Liver (tissue), 3 donors: Measurements from ENCODE around the gene ANXA6.

ENCODE experiments used
- FOXA1 ChIP-seq: IDR thresholded peaks from 2 replicates; pipeline ENCODE4 v1.6.1; 2016; ENCODE audit warnings: antibody characterized with exemption
- FOXA2 ChIP-seq: IDR thresholded peaks from 2 replicates; pipeline ENCODE4 v1.6.1; 2016; ENCODE audit warnings: antibody characterized with exemption
- HNF4A ChIP-seq, 2 donors: conservative IDR thresholded peaks; 2 replicates each; pipeline ENCODE4 v1.6.1; 2016; ENCODE audit warnings: antibody characterized with exemption in 2 of 2, mild to moderate bottlenecking in 2 of 2
- RAD21 ChIP-seq, 2 donors: IDR thresholded peaks; 2 replicates each; pipeline ENCODE4 v1.6.1; 2016; ENCODE audit warnings: antibody characterized with exemption in 2 of 2, mild to moderate bottlenecking in 2 of 2
- SP1 ChIP-seq: IDR thresholded peaks from 2 replicates; pipeline ENCODE4 v1.6.1; 2018; ENCODE audit warnings: antibody characterized with exemption, mild to moderate bottlenecking
- TAF1 ChIP-seq: conservative IDR thresholded peaks from 2 replicates; pipeline ENCODE4 v1.6.1; 2016; ENCODE audit warnings: antibody characterized with exemption, mild to moderate bottlenecking
- YY1 ChIP-seq: IDR thresholded peaks from 2 replicates; pipeline ENCODE4 v1.6.1; 2016; ENCODE audit warnings: antibody characterized with exemption, mild to moderate bottlenecking
- TF ChIP-seq, protein P1 (sequence below): fragments of 150-350 bp; IDR thresholded peaks from 2 replicates; pipeline ENCODE4 v1.5.1; 2017; ENCODE audit warnings: improper control_type of control experiment, low read depth, low read length; ENCODE audit not compliant: missing input control
- TF ChIP-seq, protein P2 (sequence below): IDR thresholded peaks from 2 replicates; pipeline ENCODE4 v1.6.1; 2016; ENCODE audit warnings: antibody characterized with exemption, mild to moderate bottlenecking
- donor health status: healthy.
- donor health status: healthy.

DNA sequence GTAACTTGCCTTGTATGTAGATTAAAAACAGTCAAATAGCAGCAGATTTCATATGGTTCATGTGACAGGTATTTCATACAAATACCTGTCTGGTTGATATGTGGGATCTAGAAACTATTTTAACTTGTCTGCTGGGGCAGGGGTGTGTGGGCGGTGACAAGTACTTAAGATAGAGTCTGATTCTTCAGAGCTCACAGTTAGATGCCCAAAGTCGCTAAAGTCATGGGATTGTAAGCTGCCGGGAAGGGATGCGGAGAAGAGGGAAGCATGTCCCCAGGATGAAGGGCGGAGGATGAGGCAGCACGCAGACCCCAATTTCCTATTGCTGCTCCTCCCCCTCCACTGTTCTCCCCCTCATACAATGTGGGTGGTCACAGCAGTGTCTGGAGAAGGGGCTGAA, 13.3 kb downstream of the ANXA6 start:
- no peak for TF ChIP-seq FOXA1
- TF ChIP-seq, protein P1, sequence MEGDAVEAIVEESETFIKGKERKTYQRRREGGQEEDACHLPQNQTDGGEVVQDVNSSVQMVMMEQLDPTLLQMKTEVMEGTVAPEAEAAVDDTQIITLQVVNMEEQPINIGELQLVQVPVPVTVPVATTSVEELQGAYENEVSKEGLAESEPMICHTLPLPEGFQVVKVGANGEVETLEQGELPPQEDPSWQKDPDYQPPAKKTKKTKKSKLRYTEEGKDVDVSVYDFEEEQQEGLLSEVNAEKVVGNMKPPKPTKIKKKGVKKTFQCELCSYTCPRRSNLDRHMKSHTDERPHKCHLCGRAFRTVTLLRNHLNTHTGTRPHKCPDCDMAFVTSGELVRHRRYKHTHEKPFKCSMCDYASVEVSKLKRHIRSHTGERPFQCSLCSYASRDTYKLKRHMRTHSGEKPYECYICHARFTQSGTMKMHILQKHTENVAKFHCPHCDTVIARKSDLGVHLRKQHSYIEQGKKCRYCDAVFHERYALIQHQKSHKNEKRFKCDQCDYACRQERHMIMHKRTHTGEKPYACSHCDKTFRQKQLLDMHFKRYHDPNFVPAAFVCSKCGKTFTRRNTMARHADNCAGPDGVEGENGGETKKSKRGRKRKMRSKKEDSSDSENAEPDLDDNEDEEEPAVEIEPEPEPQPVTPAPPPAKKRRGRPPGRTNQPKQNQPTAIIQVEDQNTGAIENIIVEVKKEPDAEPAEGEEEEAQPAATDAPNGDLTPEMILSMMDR: no peak
- TF ChIP-seq TAF1: no peak
- no peak for TF ChIP-seq SP1
- TF ChIP-seq, protein P2, sequence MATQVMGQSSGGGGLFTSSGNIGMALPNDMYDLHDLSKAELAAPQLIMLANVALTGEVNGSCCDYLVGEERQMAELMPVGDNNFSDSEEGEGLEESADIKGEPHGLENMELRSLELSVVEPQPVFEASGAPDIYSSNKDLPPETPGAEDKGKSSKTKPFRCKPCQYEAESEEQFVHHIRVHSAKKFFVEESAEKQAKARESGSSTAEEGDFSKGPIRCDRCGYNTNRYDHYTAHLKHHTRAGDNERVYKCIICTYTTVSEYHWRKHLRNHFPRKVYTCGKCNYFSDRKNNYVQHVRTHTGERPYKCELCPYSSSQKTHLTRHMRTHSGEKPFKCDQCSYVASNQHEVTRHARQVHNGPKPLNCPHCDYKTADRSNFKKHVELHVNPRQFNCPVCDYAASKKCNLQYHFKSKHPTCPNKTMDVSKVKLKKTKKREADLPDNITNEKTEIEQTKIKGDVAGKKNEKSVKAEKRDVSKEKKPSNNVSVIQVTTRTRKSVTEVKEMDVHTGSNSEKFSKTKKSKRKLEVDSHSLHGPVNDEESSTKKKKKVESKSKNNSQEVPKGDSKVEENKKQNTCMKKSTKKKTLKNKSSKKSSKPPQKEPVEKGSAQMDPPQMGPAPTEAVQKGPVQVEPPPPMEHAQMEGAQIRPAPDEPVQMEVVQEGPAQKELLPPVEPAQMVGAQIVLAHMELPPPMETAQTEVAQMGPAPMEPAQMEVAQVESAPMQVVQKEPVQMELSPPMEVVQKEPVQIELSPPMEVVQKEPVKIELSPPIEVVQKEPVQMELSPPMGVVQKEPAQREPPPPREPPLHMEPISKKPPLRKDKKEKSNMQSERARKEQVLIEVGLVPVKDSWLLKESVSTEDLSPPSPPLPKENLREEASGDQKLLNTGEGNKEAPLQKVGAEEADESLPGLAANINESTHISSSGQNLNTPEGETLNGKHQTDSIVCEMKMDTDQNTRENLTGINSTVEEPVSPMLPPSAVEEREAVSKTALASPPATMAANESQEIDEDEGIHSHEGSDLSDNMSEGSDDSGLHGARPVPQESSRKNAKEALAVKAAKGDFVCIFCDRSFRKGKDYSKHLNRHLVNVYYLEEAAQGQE: no peak
- TF ChIP-seq YY1: no peak
- TF ChIP-seq FOXA2: no peak
- TF ChIP-seq RAD21 (IDR thresholded peaks at IDR 0.05): no peak
- TF ChIP-seq HNF4A (conservative IDR thresholded peaks at IDR 0.05): no peak
